ENCODE data around the gene USP7. TPM values are rescaled to one million over a fixed set of nuclear protein-coding genes. Genes with fewer than 3 reads are reported as not detected.
A peak's percentile ranks its signal among the peaks of the same experiment; 100 is the strongest.
"Not testable (repeated sequence)": the region's sequence is repeated elsewhere in the genome, so short reads cannot be mapped to it uniquely, and the experiment has no call there.

Gene USP7
- total and polyA plus RNA-seq, 2 donors from 2014 or later, result 26.7 to 92.0 TPM

DNA sequence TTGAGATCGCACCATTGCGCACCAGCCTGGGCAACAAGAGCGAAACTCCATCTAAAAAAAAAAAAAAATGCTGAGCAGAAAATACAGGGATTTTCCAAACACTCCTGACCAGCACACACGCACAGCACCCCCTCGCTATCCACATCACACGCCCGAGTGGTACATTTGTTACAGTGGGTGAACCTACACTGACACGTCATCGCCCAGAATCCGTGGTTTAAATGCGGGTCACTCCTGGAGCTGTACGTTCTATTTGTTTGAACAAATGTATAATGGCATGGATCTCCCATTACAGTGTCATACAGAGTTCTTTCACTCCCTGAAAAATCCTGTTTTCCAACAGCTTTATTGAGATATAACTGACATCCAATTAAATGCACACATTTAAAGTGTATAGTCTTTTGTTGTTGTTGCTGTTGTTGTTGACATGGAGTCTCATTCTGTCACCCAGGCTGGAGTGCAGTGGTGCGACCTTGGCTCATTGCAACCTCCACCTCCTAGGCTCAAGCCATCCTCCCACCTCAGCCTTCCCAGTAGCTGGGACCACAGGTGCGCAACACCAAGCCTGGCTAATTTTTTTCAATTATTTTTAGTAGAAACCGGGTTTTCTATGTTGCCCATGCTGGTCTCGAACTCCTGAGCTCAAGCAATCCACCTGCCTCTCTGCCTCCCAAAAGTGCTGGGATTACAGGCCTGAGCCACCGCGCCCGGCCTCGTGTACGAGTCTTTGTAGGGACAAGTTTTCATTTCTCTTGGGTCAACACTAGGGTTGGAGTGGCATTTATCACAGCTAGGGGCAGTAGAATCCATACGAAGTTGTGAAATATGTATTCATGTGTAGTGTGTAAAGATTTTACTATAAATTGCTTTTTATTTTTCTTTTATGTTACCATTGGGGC, 90.5 kb downstream of the USP7 start:
- no peak for DNase-seq
- TF ChIP-seq, protein P1, sequence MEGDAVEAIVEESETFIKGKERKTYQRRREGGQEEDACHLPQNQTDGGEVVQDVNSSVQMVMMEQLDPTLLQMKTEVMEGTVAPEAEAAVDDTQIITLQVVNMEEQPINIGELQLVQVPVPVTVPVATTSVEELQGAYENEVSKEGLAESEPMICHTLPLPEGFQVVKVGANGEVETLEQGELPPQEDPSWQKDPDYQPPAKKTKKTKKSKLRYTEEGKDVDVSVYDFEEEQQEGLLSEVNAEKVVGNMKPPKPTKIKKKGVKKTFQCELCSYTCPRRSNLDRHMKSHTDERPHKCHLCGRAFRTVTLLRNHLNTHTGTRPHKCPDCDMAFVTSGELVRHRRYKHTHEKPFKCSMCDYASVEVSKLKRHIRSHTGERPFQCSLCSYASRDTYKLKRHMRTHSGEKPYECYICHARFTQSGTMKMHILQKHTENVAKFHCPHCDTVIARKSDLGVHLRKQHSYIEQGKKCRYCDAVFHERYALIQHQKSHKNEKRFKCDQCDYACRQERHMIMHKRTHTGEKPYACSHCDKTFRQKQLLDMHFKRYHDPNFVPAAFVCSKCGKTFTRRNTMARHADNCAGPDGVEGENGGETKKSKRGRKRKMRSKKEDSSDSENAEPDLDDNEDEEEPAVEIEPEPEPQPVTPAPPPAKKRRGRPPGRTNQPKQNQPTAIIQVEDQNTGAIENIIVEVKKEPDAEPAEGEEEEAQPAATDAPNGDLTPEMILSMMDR (IDR thresholded peaks at IDR 0.05; ENCODE audit: borderline replicate concordance, extremely low read depth, insufficient read depth), result no peak
- H3K9me3 ChIP-seq (ENCODE audit: control insufficient read depth in 2 of 3, insufficient read depth in 1 of 3, low read length in 3 of 3), result no peaks in the 10 kb centered on the region
- H3K27ac ChIP-seq (ENCODE audit: low read depth in 2 of 2, low read length in 2 of 2), result no peak overlapping the region
- no peak overlapping the region for H3K4me3 ChIP-seq (ENCODE audit: low read length in 3 of 3)
- no peaks in the 10 kb centered on the region for H3K27me3 ChIP-seq (ENCODE audit: control insufficient read depth, insufficient read depth, low read length)
- H3K4me1 ChIP-seq (ENCODE audit: control insufficient read depth in 2 of 3, insufficient read depth in 2 of 3, low read depth in 1 of 3, low read length in 3 of 3), result no peaks in the 10 kb centered on the region
- intact Hi-C loops (cut with DNase I), result no loop called here
- no peaks in the 10 kb centered on the region for H3K36me3 ChIP-seq (ENCODE audit: control insufficient read depth in 2 of 3, insufficient read depth in 3 of 3, low read length in 3 of 3)
- no peak for FAIRE-seq
- no peak overlapping the region for H3K9ac ChIP-seq (ENCODE audit: low read length in 3 of 3)

DNA sequence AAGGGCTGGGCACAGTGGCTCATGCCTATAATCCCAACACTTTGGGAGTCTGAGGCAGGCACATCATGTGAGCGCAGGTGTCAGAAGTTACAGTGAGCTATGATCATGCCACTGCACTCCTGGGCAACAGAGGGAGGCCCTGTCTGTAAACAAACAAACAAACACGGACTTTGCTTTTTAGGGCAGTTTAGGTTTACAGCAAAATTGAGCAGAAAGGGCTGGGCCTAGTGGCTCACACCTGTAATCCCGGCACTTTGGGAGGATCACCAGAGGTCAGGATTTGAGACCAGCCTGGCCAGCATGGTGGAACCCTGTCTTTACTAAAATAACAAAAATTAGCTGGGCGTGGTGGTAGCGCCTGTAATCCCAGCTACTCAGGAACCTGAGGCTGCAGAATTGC, 91.6 kb downstream of the USP7 start:
- H3K9me3 ChIP-seq (ENCODE audit: control insufficient read depth in 2 of 3, insufficient read depth in 1 of 3, low read length in 3 of 3), result no peaks in the 10 kb centered on the region
- no peaks in the 10 kb centered on the region for H3K27me3 ChIP-seq (ENCODE audit: control insufficient read depth, insufficient read depth, low read length)
- H3K4me3 ChIP-seq (ENCODE audit: low read length in 3 of 3), result no peak overlapping the region
- H3K9ac ChIP-seq (ENCODE audit: low read length in 3 of 3), result no peak overlapping the region
- no peak overlapping the region for H3K27ac ChIP-seq (ENCODE audit: low read depth in 2 of 2, low read length in 2 of 2)
- H3K4me1 ChIP-seq (ENCODE audit: control insufficient read depth in 2 of 3, insufficient read depth in 2 of 3, low read depth in 1 of 3, low read length in 3 of 3), result peaks cover 0 to 2% (median 0%) of the 10 kb centered on the region in 3 donors
- TF ChIP-seq, protein P1 (IDR thresholded peaks at IDR 0.05; ENCODE audit: borderline replicate concordance, extremely low read depth, insufficient read depth), result no peak
- H3K36me3 ChIP-seq (ENCODE audit: control insufficient read depth in 2 of 3, insufficient read depth in 3 of 3, low read length in 3 of 3), result no peaks in the 10 kb centered on the region
- no peak for DNase-seq
- FAIRE-seq, result no peak
- intact Hi-C loops (cut with DNase I), result no loop called here

DNA sequence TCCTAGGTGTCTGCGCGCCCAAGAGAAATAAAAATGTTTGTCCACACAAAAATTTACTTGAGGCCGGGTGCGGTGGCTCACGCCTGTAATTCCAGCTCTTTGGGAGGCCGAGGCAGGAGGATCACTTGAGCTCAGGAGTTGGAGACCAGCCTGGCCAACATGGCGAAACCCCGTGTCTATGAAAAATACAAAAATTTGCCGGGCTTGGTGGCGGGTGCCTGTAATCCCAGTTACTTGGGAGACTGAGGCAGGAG, 93.8 kb downstream of the USP7 start:
- H3K9me3 ChIP-seq (ENCODE audit: control insufficient read depth in 2 of 3, insufficient read depth in 1 of 3, low read length in 3 of 3); H3K27ac ChIP-seq (ENCODE audit: low read depth in 2 of 2, low read length in 2 of 2); H3K9ac ChIP-seq (ENCODE audit: low read length in 3 of 3); H3K27me3 ChIP-seq (ENCODE audit: control insufficient read depth, insufficient read depth, low read length); DNase-seq; intact Hi-C loops (cut with DNase I); H3K36me3 ChIP-seq (ENCODE audit: control insufficient read depth in 2 of 3, insufficient read depth in 3 of 3, low read length in 3 of 3); FAIRE-seq; H3K4me3 ChIP-seq (ENCODE audit: low read length in 3 of 3): not testable (repeated sequence)
- peaks cover 0 to 17% (median 7%) of the 10 kb centered on the region in 3 donors for H3K4me1 ChIP-seq (ENCODE audit: control insufficient read depth in 2 of 3, insufficient read depth in 2 of 3, low read depth in 1 of 3, low read length in 3 of 3)

DNA sequence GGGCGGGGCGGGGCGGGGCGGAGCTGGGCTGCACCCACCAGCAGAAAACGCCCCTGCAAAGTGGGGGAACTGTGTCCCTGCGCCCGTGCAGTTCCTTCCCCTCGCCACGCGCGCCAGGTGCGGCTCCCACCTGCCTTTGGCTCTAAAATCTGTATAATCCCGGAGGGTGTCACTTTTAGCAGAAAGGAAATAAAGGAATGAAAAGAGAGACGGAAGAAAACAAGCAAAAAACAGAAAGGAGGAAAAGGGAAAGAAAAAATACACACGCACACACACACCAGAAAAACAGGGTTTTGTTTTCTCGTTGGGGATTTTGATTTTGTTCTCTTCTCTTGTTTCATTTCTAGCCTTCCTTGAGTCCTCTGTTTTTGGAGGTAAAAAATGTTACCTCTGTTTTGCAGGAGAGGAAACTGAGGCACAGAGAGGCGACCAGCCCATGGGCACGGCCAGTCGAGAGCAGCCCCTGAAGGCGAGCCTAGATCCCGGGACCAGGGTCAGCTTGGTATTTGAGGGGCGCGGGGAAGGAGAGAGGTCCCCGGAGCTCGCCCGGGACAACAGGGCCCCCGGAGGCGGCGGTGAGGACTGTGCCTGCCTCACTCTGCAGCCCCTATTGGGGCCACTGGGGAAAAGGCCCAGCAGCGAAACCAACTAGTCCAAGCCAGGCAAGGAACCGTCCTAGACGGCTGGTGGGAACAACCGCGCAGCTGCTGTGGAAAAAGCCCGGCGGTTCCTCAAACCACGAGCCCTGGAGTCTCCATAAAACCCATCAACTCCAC, 94.3 kb downstream of the USP7 start:
- Histone ChIP-seq H3K9me3 (ENCODE audit: control insufficient read depth in 2 of 3, insufficient read depth in 1 of 3, low read length in 3 of 3) (no peaks in the 10 kb centered on the region), H3K36me3 (ENCODE audit: control insufficient read depth in 2 of 3, insufficient read depth in 3 of 3, low read length in 3 of 3) (no peaks in the 10 kb centered on the region), H3K27ac (ENCODE audit: low read depth in 2 of 2, low read length in 2 of 2) (no peak overlapping the region), H3K9ac (ENCODE audit: low read length in 3 of 3) (peak overlapping the region in 1 of 3 donors; percentile 53), H3K27me3 (ENCODE audit: control insufficient read depth, insufficient read depth, low read length) (no peaks in the 10 kb centered on the region), H3K4me1 (ENCODE audit: control insufficient read depth in 2 of 3, insufficient read depth in 2 of 3, low read depth in 1 of 3, low read length in 3 of 3) (peaks cover 0 to 22% (median 12%) of the 10 kb centered on the region in 3 donors), H3K4me3 (ENCODE audit: low read length in 3 of 3) (peak overlapping the region; percentile 13 to 76 (median 64))
- FAIRE-seq (no peak), DNase-seq (peak in 2 of 5 donors; percentile 27 to 48)
- intact Hi-C loops (cut with DNase I), result no loop called here
- TF ChIP-seq, protein P1 (IDR thresholded peaks at IDR 0.05; ENCODE audit: borderline replicate concordance, extremely low read depth, insufficient read depth), result no peak
